GM12878 (cell line): Measurements from ENCODE around the gene PANX2. TPM values are rescaled to one million over a fixed set of nuclear protein-coding genes. Genes with fewer than 3 reads are reported as not detected.

Experiments
- BCLAF1 ChIP-seq: fragments of 450-650 bp; IDR thresholded peaks from 2 replicates; pipeline ENCODE4 v1.6.1; 2017; ENCODE audit warnings: antibody characterized with exemption, mild to moderate bottlenecking, moderate library complexity
- BHLHE40 ChIP-seq, 2 experiments: fragments of 450-650 bp in 1 of 2; IDR thresholded peaks; 2 replicates each; pipeline ENCODE4 v1.6.1; 2011 to 2017; ENCODE audit warnings: low read depth in 2 of 2, borderline replicate concordance in 1 of 2, improper control_type of control experiment in 1 of 2, low read length in 1 of 2, mild to moderate bottlenecking in 1 of 2
- CTCF ChIP-seq, 3 experiments: IDR thresholded peaks in 2 of 3; conservative IDR thresholded peaks in 1 of 3; 2 replicates each; pipeline ENCODE4 v1.5.1; 2011; ENCODE audit warnings: low read depth in 3 of 3, low read length in 3 of 3, mild to moderate bottlenecking in 3 of 3, control low read depth in 2 of 3, moderate library complexity in 2 of 3, inconsistent platforms in 1 of 3, mixed read lengths in 1 of 3; ENCODE audit not compliant: control insufficient read depth in 2 of 3, insufficient read depth in 1 of 3; ENCODE audit errors: extremely low read depth in 1 of 3
- EGR1 ChIP-seq, 2 experiments: IDR thresholded peaks; 1 replicate in 1 of 2; 2 replicates in 1 of 2; pipeline ENCODE4 v1.6.1; 2011 to 2012; ENCODE audit warnings: low read depth in 2 of 2, low read length in 2 of 2, borderline replicate concordance in 1 of 2, mild to moderate bottlenecking in 1 of 2, moderate library complexity in 1 of 2
- EP300 ChIP-seq, 2 experiments: fragments of 150-350 bp in 1 of 2; IDR thresholded peaks; 2 replicates each; pipeline ENCODE4 v1.6.1; 2011 to 2012; ENCODE audit warnings: low read depth in 2 of 2, low read length in 2 of 2, borderline replicate concordance in 1 of 2, improper control_type of control experiment in 1 of 2, inconsistent platforms in 1 of 2; ENCODE audit not compliant: control insufficient read depth in 1 of 2
- MYC ChIP-seq: IDR thresholded peaks from 2 replicates; pipeline ENCODE4 v1.6.1; 2011; ENCODE audit warnings: mild to moderate bottlenecking, low read length, moderate library complexity, inconsistent platforms; ENCODE audit not compliant: insufficient read depth, insufficient replicate concordance, insufficient read length, severe bottlenecking
- PAX5 ChIP-seq: IDR thresholded peaks from 2 replicates; pipeline ENCODE4 v1.6.1; 2011; ENCODE audit warnings: low read depth, low read length, borderline replicate concordance
- POLR2A ChIP-seq: IDR thresholded peaks from 2 replicates; pipeline ENCODE4 v1.6.1; 2011; ENCODE audit warnings: low read depth, mild to moderate bottlenecking, low read length
- RCOR1 ChIP-seq: conservative IDR thresholded peaks from 2 replicates; pipeline ENCODE4 v1.6.1; 2012; ENCODE audit warnings: low read depth, low read length, improper control_type of control experiment
- SKIL ChIP-seq: fragments of 450-650 bp; IDR thresholded peaks from 2 replicates; pipeline ENCODE4 v1.6.1; 2017; ENCODE audit warnings: mild to moderate bottlenecking, low read depth, inconsistent platforms; ENCODE audit not compliant: poor library complexity, severe bottlenecking
- SP1 ChIP-seq: IDR thresholded peaks from one replicate; pipeline ENCODE4 v1.6.1; 2011; ENCODE audit warnings: low read depth, low read length
- SRF ChIP-seq, 2 experiments: IDR thresholded peaks; 2 replicates each; pipeline ENCODE4 v1.6.1; 2011; ENCODE audit warnings: low read depth in 2 of 2, low read length in 2 of 2, mild to moderate bottlenecking in 1 of 2, moderate library complexity in 1 of 2
- TAF1 ChIP-seq: IDR thresholded peaks from 2 replicates; pipeline ENCODE4 v1.6.1; 2011; ENCODE audit warnings: mild to moderate bottlenecking, low read depth, low read length, borderline replicate concordance
- TCF12 ChIP-seq: IDR thresholded peaks from 2 replicates; pipeline ENCODE4 v1.6.1; 2011; ENCODE audit warnings: low read depth, mild to moderate bottlenecking, low read length
- TCF3 ChIP-seq: IDR thresholded peaks from 2 replicates; pipeline ENCODE4 v1.6.1; 2012; ENCODE audit warnings: low read depth, mild to moderate bottlenecking, low read length, borderline replicate concordance; ENCODE audit not compliant: insufficient read depth
- polyA plus RNA-seq, 11 experiments: library from polyadenylated mRNA; depleted of rRNA in 4 of 11; unstranded in 6 of 11; stranded (reverse) in 5 of 11; fragments of >200 nt; fragmentation: Nextera tagmentation in 4 of 11; fragmentation: Illumina TruSeq in 1 of 11; extraction: Ambion mirVana in 4 of 11; extraction: Trizol in 1 of 11; gene quantifications; 1 replicate in 1 of 11; 2 replicates in 10 of 11; pipeline versions ENCODE4 v1.2.1 to v1.2.3, GENCODE V29; 2011 to 2016; ENCODE audit warnings: inconsistent platforms in 2 of 11, missing spikeins in 2 of 11, low read depth in 1 of 11
- total RNA-seq, 4 experiments: library from RNA; depleted of rRNA in 3 of 4; stranded (reverse); fragments of >200 nt in 3 of 4; fragmentation: Illumina TruSeq in 1 of 4; extraction: Trizol in 1 of 4; gene quantifications; 2 replicates each; pipeline versions ENCODE4 v1.2.1 to v1.2.3, GENCODE V29; 2013 to 2021
- TF ChIP-seq, protein P1 (sequence below): fragments of 450-650 bp; IDR thresholded peaks from 2 replicates; pipeline ENCODE4 v1.6.1; 2017; ENCODE audit warnings: mild to moderate bottlenecking, moderate library complexity

PANX2 gene
- total and polyA plus RNA-seq, 10 of the 15 experiments (the other 5 are each of a cell fraction or from before 2014, with no cell fraction given), result 0.04 to 0.44 (median 0.17) TPM; not detected in 5

DNA sequence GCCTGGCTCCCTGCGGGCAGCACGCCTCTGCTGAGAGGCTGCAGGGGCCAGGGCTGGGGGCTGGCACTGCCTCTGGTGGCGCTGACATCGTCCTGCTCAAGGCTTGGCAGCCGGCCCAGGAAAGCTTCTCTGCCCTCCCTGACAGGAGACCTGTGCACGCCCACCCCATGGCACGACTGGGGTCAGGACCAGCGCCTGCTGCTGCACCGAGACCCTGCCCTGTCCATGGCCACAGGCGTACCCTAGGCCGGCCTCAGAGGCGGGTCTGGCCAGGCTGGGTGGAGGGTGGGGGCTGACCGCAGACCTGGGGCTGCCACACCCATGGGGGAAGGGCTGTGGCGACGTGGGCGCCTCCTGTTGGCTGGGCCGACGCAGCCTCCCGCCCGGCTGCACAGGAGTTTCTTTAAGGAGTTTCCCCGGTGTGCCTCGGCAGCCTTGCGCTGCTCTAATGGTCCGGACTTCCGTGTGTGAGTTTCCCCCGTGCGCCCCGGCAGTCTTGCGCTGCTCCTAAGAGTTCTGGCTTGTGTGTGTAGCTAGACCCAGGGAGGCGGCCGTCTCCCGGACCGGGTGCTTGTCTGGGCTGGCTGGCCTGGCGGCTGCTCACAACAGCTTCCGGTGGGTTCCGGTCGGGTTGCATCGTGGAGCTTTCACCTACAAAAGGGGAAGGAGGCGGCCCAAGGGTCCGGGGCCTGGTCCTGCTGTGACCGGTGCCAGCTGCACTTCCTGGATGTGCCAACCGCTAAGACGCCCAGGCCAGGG lies 19.8 kb downstream of the PANX2 start (continued):
- TF ChIP-seq RCOR1, result no peak
- peak; percentile 31; the same call in 1 of the 2 replicates for TF ChIP-seq PAX5
- TF ChIP-seq MYC, result peak; percentile 30
- TF ChIP-seq TCF12, result 0 out of 2 replicates have a peak, but pooled peaks have one; percentile 83
- TF ChIP-seq BHLHE40 (IDR thresholded peaks at IDR 0.05; ENCODE audit: borderline replicate concordance in 1 of 2, low read depth in 2 of 2, low read length in 1 of 2), result peak; percentile 43 to 63
- TF ChIP-seq BCLAF1, result no peak
- peak; percentile 92 for TF ChIP-seq TAF1
- TF ChIP-seq, protein P1, sequence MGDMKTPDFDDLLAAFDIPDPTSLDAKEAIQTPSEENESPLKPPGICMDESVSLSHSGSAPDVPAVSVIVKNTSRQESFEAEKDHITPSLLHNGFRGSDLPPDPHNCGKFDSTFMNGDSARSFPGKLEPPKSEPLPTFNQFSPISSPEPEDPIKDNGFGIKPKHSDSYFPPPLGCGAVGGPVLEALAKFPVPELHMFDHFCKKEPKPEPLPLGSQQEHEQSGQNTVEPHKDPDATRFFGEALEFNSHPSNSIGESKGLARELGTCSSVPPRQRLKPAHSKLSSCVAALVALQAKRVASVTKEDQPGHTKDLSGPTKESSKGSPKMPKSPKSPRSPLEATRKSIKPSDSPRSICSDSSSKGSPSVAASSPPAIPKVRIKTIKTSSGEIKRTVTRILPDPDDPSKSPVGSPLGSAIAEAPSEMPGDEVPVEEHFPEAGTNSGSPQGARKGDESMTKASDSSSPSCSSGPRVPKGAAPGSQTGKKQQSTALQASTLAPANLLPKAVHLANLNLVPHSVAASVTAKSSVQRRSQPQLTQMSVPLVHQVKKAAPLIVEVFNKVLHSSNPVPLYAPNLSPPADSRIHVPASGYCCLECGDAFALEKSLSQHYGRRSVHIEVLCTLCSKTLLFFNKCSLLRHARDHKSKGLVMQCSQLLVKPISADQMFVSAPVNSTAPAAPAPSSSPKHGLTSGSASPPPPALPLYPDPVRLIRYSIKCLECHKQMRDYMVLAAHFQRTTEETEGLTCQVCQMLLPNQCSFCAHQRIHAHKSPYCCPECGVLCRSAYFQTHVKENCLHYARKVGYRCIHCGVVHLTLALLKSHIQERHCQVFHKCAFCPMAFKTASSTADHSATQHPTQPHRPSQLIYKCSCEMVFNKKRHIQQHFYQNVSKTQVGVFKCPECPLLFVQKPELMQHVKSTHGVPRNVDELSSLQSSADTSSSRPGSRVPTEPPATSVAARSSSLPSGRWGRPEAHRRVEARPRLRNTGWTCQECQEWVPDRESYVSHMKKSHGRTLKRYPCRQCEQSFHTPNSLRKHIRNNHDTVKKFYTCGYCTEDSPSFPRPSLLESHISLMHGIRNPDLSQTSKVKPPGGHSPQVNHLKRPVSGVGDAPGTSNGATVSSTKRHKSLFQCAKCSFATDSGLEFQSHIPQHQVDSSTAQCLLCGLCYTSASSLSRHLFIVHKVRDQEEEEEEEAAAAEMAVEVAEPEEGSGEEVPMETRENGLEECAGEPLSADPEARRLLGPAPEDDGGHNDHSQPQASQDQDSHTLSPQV, result no peak
- peak; percentile 91 for TF ChIP-seq POLR2A
- TF ChIP-seq SKIL, result peak; percentile 23
- TF ChIP-seq CTCF (IDR thresholded peaks at IDR 0.05 in 2 of 3, conservative IDR thresholded peaks at IDR 0.05 in 1 of 3; ENCODE audit: control insufficient read depth in 2 of 3, extremely low read depth in 1 of 3, insufficient read depth in 1 of 3, low read depth in 3 of 3, low read length in 3 of 3), result peak in 2 of 3 experiments; percentile 34 to 40; a peak in 3 of 6 replicates
- no peak for TF ChIP-seq EGR1 (IDR thresholded peaks at IDR 0.05; ENCODE audit: borderline replicate concordance in 1 of 2, low read depth in 2 of 2, low read length in 2 of 2)
- 0 out of 2 replicates have a peak, but pooled peaks have one; percentile 43 for TF ChIP-seq TCF3
- peak; percentile 68 to 83 for TF ChIP-seq SRF (IDR thresholded peaks at IDR 0.05; ENCODE audit: low read depth in 2 of 2, low read length in 2 of 2)
- peak in 1 of 2 experiments; percentile 67; a peak in 2 of 4 replicates for TF ChIP-seq EP300 (IDR thresholded peaks at IDR 0.05; ENCODE audit: borderline replicate concordance in 1 of 2, control insufficient read depth in 1 of 2, low read depth in 2 of 2, low read length in 2 of 2)
- TF ChIP-seq SP1, result peak; percentile 77
